ENCODE data around the gene MYH8. TPM values are rescaled to one million over a fixed set of nuclear protein-coding genes. Genes with fewer than 3 reads are reported as not detected.

Gene MYH8
- total RNA-seq, 2 experiments from 2014 or later = not detected

- H3K27me3 Mint-ChIP-seq = peaks cover 5% of the 10 kb centered on the region
- H3K27ac Mint-ChIP-seq = no peak overlapping the region
- H3K9me3 Mint-ChIP-seq (ENCODE audit: low read depth) = no peaks in the 10 kb centered on the region
- H3K36me3 Mint-ChIP-seq = no peaks in the 10 kb centered on the region
- CTCF ChIA-PET = no interaction called here
- DNase-seq = no peak
- no peaks in the 10 kb centered on the region for H3K4me1 Mint-ChIP-seq
- no peak overlapping the region for H3K4me3 Mint-ChIP-seq
- no peak for ATAC-seq
Measured at GRCh38 chr17:10368561-10368960, 53.2 kb downstream of the MYH8 start.

- H3K36me3 Mint-ChIP-seq = no peaks in the 10 kb centered on the region
Measured at GRCh38 chr17:10360578-10360977, 61.2 kb downstream of the MYH8 start.

GRCh38 chr17:10357768-10358167 is 64.0 kb downstream of the MYH8 start:
- H3K27ac Mint-ChIP-seq = no peak overlapping the region
- no peaks in the 10 kb centered on the region for H3K27me3 Mint-ChIP-seq
- CTCF ChIA-PET = no interaction called here
- ATAC-seq (no peak), DNase-seq (peak; percentile 41)
- H3K4me1 Mint-ChIP-seq = no peaks in the 10 kb centered on the region
- H3K9me3 Mint-ChIP-seq (ENCODE audit: low read depth) = no peaks in the 10 kb centered on the region
- no peak overlapping the region for H3K4me3 Mint-ChIP-seq
- H3K36me3 Mint-ChIP-seq = no peaks in the 10 kb centered on the region

More at GRCh38 chr17:10360578-10360977, 61.2 kb downstream of the MYH8 start:
- DNase-seq (no peak), ATAC-seq (no peak)
- Mint-ChIP-seq H3K27ac (no peak overlapping the region), H3K4me3 (no peak overlapping the region), H3K27me3 (no peaks in the 10 kb centered on the region), H3K9me3 (ENCODE audit: low read depth) (no peaks in the 10 kb centered on the region), H3K4me1 (no peaks in the 10 kb centered on the region)
- CTCF ChIA-PET = no interaction called here

- ATAC-seq = no peak
- H3K36me3 Mint-ChIP-seq = no peaks in the 10 kb centered on the region
- H3K4me3 Mint-ChIP-seq = no peak overlapping the region
- CTCF ChIA-PET = interaction anchor here (0.5 to 1.0 kb wide), 2 partner anchors 430 to 700 kb away, joined by 3 read pairs; no protein-coding TSS in a partner anchor
- no peaks in the 10 kb centered on the region for H3K27me3 Mint-ChIP-seq
- H3K4me1 Mint-ChIP-seq = no peaks in the 10 kb centered on the region
- H3K9me3 Mint-ChIP-seq (ENCODE audit: low read depth) = peaks cover 3% of the 10 kb centered on the region
- H3K27ac Mint-ChIP-seq = no peak overlapping the region
- no peak for DNase-seq
Measured at GRCh38 chr17:10354651-10355050, 67.1 kb downstream of the MYH8 start.

- Mint-ChIP-seq H3K4me1 (no peaks in the 10 kb centered on the region), H3K27ac (no peak overlapping the region), H3K27me3 (no peaks in the 10 kb centered on the region), H3K4me3 (no peak overlapping the region), H3K9me3 (ENCODE audit: low read depth) (peaks cover 3% of the 10 kb centered on the region), H3K36me3 (no peaks in the 10 kb centered on the region)
- no peak for DNase-seq
- no peak for ATAC-seq
- CTCF ChIA-PET = no interaction called here
Measured at GRCh38 chr17:10352893-10353292, 68.9 kb downstream of the MYH8 start.

GRCh38 chr17:10349403-10349802 is 72.3 kb downstream of the MYH8 start:
- H3K4me1 Mint-ChIP-seq = no peaks in the 10 kb centered on the region
- ATAC-seq = no peak
- CTCF ChIA-PET = no interaction called here

GRCh38 chr17:10344816-10345215 is 76.9 kb downstream of the MYH8 start:
- CTCF ChIA-PET = no interaction called here
- Mint-ChIP-seq H3K9me3 (ENCODE audit: low read depth) (no peaks in the 10 kb centered on the region), H3K4me1 (no peaks in the 10 kb centered on the region), H3K27ac (no peak overlapping the region), H3K4me3 (no peak overlapping the region), H3K27me3 (no peaks in the 10 kb centered on the region), H3K36me3 (no peaks in the 10 kb centered on the region)
- no peak for DNase-seq
- ATAC-seq = no peak

More at GRCh38 chr17:10349403-10349802, 72.3 kb downstream of the MYH8 start:
- Mint-ChIP-seq H3K27me3 (no peaks in the 10 kb centered on the region), H3K27ac (no peak overlapping the region), H3K4me3 (no peak overlapping the region), H3K36me3 (no peaks in the 10 kb centered on the region), H3K9me3 (ENCODE audit: low read depth) (peaks cover 3% of the 10 kb centered on the region)
- DNase-seq = no peak

Other genes starting within 250 kb of the MYH8 start
- 1 to 10 TPM in 1 of 2 experiments, under 1 TPM in 1; 0.53 to 2.1 TPM for gene GAS7, start 223.3 kb downstream of the MYH8 start, total RNA-seq
- not detected for gene MYH13, start 48.9 kb downstream of the MYH8 start, total RNA-seq
- gene MYH4, start 47.6 kb upstream of the MYH8 start, total RNA-seq = not detected
- gene MYH1, start 96.6 kb upstream of the MYH8 start, total RNA-seq = not detected
- not detected for gene MYH2, start 127.7 kb upstream of the MYH8 start, total RNA-seq
- 1 to 10 TPM; 4.1 to 4.3 TPM for gene MYH3, start 235.4 kb upstream of the MYH8 start, total RNA-seq

Data from activated CD8-positive, alpha-beta memory T cell treated with anti-CD3 and anti-CD28 coated beads, Interleukin-2, amount 10 ng/mL, durations not matched to agents 7 days and 5 days (primary cell).